ENCODE measurements around the gene KRTAP10-2.
"Not testable (repeated sequence)": the region's sequence is repeated elsewhere in the genome, so short reads cannot be mapped to it uniquely, and the experiment has no call there.

KRTAP10-2 gene

DNA sequence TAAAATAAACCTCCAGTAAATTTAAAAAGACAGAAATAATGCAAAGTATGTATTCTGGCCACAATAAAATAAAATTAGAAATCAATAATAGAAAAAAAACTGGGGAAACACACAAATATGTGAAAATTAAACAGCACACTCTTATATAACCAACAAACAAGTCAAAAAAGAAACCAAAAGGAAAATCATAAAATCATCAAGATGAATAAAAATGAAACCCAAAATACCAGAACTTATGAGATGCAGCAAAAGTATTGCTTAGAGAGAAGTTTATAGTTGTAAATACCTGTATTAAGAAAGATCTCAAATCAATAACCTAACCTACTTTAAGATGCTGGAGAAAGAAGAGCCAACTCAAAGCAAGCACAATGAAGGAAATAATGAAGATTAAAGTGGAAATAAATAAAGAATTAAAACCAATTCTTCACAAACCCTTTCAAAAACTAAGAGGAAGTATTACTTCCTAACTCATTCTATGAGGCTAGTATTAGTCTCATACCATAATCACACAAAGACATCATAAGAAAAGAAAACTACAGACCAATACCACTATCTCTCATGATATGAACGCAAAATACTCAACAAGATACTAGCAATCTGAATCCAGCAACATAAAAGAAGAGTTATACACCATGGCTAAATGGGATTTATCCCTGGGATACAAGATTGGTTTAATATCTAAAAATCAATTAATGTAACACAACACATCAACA is 13.7 kb upstream of the KRTAP10-2 start:
- no peak for DNase-seq

DNA sequence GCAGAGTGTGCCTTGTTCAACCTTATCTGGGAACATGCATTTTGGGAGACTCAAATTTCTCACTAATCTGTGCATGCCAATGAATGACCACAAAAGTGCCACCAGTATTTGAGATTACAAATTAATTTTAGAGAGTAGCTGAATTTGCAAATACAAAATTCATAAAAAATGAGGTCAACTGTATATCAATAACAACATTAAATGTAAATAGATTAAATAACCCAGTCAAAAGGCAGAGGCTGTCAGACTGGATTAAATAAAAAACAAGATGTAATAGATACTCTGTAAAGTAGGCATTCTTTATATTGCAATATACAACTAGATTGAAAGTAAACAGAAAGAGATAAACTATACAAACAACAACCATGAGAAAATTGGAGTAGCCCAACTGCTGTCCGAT is 12.8 kb upstream of the KRTAP10-2 start:
- DNase-seq: no peak

DNA sequence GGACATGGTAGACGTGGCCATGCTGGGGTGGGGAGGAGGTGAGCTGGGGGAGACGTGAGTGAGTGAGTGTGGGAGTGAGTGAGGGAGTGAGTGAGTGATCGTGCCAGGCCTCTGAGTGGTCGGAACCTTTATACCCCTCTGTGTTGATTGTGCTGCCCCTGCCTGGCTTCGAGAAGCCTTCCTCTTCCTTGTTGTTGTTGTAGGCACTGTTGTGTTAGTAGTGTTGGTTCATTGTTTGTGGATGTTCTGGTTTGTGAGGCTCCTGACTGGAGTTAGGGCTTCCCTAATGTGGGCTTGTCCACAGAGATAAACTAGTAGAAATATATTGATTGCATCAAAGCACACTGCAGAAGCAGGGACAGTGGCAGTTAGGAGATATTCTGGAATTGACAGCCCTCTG is 7.4 kb upstream of the KRTAP10-2 start, which contains the start of gene KRTAP10-3:
KRTAP10-3 (minus strand) TSS at position 101 of the 400 bp plus-strand sequence; CDS start at position 21, 80 bp downstream.
- no peak for DNase-seq

DNA sequence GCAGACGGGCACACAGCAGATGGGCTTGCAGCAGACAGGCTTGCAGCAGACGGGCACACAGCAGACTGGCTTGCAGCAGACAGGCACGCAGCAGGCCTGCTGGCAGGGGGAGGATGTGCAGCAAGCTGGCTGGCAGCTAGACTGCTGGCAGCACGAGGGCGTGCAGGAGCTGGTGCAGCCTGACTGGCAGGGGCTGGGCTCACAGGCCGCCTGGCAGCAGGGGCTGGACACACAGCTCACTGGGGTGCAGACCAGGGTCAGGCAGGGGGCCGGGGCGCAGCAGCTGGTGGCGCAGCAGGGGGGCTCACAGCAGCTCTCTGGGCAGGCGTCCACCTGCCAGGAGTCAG is 7.0 kb upstream of the KRTAP10-2 start:
- not testable (repeated sequence) for DNase-seq

DNA sequence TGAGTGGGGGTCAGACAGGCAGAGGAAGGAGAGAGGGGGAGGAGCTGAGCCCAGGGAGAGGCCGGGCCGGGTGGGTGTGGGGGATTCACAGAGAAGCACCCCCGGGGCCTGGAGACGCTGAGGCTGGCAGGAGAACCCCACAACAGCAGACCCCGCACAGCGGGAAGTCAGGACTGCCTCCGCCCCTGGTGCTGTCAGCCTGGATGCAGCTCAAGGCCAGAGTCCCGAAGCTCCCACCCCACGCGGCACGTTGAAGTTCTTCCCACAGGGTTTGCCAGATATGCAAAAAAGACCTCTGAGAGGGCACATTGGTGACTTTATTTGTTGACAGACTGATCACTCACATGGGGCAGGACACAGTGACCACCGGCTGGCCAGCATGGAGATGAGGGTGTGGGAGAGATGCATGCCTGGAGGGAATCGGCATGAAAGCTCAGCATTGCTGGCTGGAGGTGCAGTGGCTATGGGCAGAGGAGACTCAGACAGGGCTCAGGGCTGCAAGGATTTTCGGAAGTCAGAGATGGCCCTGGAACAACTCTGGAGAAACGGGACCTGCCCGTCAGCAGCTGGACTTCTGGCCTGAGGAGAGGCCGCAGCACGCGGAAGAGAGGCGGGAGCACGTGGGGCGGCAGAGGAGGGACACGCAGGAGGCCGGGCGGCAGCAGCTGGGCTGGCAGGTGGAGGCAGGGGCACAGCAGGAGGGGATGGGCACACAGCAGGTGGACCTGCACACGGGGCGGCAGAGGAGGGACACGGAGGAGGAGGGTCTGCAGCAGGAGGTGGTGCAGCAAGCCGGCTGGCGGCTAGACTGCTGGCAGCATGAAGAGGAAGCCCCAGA is 6.4 kb upstream of the KRTAP10-2 start:
- no peak for DNase-seq

DNA sequence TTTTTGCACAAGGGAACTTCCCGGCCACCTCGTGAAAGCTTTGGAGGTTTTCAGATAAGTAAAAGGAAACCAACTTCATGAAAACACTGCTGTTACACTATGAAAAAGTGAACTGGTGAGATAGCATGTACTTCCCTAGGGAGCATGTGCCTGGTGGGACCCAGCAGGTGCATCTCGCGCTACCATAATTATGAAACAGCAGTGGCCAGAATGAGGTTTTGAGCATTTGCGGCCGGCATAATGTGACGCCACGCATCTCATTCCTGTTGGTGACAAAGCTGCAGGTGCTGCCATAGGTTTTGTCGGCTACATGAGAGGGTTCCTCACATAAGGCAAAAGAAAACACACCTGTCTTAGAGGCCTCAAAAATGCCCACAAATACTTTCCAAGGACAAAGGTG is 5.6 kb upstream of the KRTAP10-2 start:
- no peak for DNase-seq

DNA sequence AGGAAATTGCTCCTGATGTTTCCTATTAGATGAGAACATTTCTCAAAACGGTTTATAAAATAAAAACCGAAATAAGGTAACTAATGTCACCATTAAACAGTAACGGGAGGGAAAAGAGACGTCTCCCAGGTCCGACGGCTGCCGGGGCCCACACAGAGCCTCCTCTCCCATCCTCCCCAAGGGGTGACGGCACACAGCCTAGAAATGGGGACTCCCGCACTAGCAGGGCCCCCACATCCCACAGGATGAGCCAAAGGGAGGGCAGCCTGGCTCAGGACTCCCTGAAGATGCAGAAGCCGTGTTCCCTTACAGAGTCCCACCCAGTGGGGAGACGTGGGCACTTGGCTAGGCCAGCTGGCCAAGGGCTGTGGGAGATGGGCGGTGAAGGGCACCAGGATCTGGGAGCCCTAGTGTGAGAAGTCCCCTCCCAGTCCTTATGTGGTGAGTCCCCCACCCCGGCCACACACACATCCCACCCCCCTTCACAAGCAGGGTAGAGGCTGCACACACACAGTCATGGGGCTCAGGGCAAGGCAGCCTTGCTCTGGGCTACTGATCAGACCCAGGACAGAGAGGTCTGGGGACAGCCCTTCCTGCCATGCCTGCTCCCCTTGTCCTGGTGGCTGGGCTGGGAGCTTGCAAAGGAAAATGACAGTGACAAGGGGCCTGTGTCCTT is 4.0 kb upstream of the KRTAP10-2 start:
- no peak for DNase-seq

DNA sequence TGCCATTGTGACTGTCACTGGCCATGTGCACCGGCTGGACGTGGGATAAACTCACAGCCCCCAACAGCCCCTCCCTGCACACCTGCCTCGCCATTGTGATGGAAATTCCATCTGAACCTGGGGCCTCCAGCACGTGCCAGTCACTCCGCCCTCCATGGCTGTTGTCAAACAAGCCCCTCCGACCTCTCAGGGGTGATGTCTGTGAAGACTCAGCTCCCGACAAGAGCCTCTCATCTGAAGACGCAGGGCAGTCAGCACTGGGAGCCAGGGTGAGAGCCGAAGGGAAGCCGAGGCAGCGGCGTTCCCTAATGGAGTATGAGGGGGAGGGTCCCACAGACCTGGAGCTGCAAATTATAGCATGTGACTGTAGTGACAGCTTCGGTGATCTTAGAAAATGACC is 1.4 kb upstream of the KRTAP10-2 start:
- DNase-seq: no peak

DNA sequence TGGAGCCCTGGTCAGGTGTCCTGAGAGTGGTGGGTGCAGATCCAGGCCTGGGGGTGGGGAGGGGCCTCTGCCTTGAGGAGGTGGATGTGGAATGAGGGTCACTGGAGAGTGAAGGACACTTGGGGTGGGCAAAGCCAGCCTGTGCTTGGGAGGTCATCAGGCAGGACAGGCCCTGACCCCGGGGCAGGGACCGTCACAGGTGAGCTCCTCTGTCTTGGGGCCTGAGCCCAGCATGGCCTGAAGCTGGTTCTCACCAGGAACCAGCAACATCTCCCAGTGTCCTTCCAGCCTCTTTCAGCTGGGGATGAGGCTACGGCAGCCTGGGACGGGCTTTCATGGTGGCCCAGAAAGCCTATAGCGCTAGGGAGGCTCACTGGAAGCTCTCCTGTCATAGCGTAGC is 831 bp upstream of the KRTAP10-2 start:
- no peak for DNase-seq

DNA sequence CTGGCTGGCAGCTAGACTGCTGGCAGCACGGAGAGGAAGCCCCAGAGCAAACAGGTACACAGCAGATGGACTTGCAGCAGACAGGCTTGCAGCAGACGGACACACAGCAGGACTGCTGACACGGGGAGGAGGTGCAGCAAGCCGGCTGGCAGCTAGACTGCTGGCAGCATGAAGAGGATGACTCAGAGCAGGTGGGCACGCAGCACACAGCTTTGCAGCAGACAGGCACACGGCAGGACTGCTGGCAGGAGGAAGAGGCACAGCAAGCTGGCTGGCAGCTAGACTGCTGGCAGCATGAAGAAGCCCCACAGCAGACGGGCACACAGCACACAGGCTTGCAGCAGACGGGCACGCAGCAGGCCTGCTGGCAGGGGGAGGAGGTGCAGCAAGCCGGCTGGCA is 498 bp downstream of the KRTAP10-2 start:
- no peak for DNase-seq

DNA sequence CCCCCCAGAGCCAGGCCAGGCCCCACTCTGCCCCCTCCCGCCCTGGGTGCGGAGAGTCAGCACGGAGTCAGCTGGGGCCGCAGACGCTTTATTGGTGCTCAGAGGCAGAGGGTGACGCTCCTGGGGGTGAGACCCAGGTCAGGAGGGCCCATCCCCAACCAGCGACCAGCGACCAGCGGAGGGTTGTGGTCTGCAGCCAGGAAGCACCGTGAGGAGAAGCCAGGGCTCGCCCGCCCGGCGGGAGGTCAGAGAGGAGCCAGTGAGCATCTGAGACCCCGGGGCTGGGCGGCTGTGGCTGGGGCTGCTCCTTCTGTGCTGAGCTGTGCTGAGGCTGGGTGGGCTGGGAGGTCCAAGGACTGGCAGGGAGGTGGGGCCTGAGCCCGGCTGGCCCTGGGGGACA is 1.0 kb downstream of the KRTAP10-2 start:
- not testable (repeated sequence) for DNase-seq

DNA sequence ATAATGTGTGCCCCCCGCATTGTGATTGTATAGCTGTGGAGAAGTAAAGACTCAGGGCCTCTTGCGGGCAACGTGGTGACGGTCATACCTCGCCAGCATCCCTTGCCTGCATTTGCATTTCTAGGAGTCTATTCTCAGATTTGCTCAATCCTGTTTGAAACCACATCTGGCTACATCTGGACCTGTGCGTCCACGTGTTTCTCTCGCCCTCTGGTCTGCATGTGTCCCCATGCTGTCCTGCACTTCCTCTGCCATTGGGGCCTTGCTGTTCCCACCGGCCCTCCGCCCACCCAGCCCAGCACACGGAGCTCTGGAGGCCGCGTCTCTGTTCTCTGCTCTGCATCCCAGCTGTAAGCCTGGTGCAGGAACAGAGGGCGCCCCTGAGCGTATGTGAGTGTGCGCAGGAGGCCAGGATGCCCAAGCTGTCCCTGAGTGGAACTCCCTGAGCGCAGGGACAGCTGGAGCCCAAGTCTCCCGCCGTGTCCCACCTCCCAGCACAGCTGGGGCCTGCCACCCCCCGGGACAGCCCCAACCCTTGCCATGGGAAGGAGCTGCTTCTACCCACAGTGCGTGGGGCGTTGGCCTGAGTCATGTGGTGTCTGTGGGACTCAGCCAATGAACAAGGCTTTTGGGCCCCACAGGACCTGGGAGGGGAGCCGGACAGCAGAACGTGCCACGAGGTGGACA is 1.6 kb downstream of the KRTAP10-2 start:
- DNase-seq: no peak

DNA sequence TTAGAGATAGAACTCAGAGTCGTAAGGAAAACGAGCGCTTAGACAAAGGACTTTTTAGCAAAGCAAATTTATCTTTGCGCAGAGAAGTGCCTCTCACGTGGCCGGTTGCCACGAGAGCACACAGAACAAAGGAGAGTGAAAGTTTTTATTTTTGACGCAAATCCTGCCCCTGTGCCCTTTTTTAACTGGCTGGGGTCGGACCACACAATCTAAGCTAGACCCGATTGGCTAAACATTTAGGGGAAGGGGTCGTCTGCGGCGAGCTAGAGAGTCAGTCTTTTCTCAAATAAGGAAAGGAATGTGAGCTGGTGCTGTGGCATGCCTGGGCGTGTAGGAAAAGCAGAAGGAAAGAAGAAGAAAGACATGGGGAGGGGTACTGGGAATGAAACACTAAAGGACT is 2.4 kb downstream of the KRTAP10-2 start:
- DNase-seq: no peak

DNA sequence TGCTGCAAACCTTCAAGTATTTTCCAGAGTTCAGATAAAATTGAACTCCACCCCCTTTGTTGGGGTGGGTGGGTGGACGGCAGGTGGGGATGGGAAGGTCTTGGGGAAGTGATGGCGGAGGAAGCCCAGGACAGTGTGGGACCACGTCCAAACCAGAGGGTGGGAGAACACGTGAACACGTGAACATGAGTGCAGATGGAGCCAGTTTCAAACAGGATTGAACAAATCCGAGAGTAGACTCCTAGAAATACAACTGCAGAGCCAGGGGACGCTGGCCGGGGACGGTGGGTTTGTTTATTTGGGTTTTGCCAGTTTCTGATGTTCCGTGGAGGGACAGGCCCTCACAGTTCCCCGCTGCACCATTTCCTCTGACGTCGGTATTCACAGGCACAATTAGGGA is 2.9 kb downstream of the KRTAP10-2 start:
- DNase-seq: no peak

DNA sequence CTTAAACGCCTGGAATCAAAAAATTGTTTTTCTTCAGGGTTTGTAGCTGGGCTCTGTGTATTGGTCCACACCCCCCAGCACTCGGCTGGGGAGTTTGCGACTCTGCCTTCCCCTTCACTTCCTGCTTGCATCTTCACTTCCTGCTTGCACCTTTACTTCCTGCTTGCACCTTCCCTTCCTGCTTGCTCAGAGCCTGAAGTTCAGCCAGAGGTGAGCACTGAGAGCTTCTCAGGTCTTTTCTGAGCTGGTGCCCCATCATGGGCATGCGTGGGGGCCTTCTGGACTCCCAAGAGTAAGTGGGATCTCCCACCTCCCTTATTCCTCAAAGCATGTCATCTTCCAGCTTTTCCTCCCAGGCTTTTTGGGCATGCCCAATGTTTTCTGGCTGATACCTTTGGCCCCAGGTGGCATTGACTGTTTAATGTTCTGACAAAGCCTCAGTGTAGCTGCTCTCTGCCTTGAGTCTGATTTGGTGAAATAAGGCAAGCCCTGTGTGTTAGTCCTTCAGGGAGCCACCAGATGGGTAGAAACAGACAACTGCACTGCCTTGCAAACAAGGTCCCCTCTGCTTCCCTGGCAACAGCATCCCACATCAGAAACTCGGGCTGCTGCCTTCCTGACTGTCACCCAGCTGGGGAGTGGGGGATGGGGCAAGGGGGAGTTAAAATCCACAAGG is 3.5 kb downstream of the KRTAP10-2 start:
- DNase-seq: no peak

DNA sequence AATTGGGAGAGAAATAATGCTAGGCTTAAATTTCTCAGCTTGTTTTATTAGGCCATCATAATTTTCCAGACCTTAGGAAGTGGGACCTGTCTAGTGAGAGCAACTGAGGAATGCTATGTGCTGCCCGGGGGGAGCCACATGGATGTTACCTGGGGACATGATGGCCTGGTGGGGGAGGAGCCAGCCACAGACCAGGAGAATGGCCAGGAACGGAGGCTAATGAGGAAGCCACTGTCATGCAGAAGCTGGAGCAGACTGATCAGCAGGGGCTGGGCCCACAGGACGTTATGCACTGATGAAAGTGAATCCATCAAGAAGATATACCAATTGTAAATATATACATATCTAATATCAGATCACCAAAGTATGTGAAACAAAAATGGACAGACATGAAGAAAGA is 6.7 kb downstream of the KRTAP10-2 start:
- no peak for DNase-seq

DNA sequence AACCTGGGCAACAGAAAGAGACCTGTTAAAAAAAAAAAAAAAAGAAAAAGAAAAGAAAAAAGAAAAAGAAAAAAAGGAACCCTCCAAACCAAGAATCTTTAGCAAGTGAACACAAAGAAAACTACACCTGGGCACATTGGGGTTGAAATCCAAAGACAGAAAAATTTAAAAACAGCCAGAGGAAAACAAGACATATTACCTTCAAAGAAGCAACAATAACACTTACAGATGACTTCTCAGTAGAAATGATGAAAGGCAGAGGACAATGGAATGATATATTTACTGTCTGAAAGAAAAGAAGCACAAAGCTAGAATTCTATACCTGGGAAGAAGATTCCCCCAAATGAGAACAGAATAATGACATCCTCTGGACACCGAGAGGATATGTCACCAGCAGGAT is 8.6 kb downstream of the KRTAP10-2 start:
- no peak for DNase-seq

DNA sequence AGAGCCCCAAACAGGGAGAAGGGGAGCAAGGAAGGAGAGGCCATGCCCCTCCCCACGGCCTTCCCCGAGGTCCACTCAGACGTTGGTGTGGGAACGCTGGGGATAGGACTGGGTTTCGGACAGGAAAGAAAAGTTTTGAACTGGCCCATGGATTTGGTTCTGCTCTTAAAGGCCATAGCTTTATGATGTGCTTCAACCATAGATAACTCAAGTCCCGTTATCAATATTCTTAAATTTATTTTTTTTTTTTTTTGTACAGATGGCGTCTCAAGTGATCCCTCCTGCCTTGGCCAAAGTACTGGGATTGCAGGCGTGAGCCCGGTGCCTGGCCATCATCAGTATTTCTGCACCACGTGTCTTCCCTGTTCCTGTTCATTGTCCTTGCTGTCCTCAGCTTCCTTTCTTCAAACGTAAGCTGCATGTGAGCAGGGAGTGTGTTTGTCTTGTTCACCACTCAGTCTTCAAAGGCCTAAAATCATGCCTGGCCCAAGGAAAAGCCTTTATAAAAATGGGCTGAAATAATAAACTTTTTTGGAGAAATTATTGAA is 10.5 kb downstream of the KRTAP10-2 start:
- no peak for DNase-seq

DNA sequence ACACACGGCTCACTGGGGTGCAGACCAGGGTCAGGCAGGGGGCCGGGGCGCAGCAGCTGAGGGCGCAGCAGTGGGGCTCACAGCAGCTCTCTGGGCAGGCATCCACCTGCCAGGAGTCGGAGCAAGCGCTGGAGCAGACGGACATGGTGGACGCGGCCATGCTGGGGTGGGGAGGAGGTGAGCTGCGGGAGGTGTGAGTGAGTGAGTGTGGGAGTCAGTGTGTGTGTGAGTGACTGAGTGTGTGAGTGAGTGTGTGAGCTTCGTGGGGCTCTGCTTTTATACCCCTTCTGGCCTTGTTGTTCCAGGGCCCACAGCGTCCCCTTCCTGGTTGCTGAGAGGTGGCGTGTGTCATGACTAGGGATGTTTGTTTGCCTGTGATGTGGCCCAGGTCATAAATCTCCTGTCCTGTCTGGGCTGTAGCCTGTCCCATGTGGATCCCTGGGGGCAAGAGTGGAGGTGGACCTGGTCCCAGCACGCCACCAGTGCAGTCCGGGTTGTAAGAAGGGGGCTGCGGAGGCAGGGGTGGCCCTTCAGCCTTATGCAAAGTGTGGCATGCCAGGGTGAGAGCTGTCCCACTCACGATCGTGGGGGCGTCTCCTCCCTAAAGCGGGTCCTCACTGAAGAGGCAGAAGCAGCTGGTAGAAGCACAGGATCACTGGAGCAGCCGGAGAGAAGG is 11.2 kb downstream of the KRTAP10-2 start, which contains the start of gene KRTAP10-1:
KRTAP10-1 (minus strand) TSS at position 205 of the 676 bp plus-strand sequence; CDS start at position 160, 45 bp downstream.
- DNase-seq: no peak

DNA sequence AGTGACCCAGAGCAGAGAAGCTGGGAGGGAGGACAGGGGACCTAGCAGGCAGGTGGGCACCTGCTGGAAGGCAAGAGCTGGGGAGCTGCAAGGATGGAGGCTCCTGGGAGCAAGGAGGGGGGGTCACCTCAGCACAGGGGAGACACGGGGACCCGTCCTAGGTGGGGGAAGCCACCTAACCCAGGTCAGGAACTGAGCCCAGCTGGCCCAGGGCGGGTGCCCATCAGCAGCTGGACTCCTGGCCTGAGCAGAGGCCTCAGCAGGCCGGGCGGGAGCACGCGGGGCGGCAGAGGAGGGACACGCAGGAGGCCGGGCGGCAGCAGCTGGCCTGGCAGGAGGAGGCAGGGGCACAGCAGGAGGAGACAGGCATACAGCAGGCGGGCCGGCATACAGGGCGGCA is 12.3 kb downstream of the KRTAP10-2 start:
- DNase-seq: no peak
